Keratinocyte (primary cell): Measurements from ENCODE around the gene PIK3CB. TPM values are rescaled to one million over a fixed set of nuclear protein-coding genes. Genes with fewer than 3 reads are reported as not detected.

Experiments used
- DNase-seq: peaks from one replicate; pipeline ENCODE4 v3.0.0-alpha.2; 2011; ENCODE audit warnings: low read depth, missing footprints, low spot score
- FAIRE-seq: peaks from 2 replicates; lab custom pipeline; 2011; peaks lifted over from hg19 to GRCh38; lab: Jason Lieb, UNC
- H2AFZ ChIP-seq: 2 replicates; pipeline ENCODE4 v1.6.0; 2012; ENCODE audit warnings: low read length, control low read depth, inconsistent platforms; ENCODE audit not compliant: control insufficient read depth
- H3K27ac ChIP-seq: 2 replicates; pipeline ENCODE4 v1.5.1; 2011; ENCODE audit warnings: low read length; ENCODE audit not compliant: control insufficient read depth, insufficient read depth
- H3K27me3 ChIP-seq: 3 replicates; pipeline ENCODE4 v1.6.0; 2011; ENCODE audit warnings: low read length; ENCODE audit not compliant: control insufficient read depth, insufficient read depth; ENCODE audit errors: extremely low read depth
- H3K36me3 ChIP-seq, 2 experiments: 2 replicates in 1 of 2; 3 replicates in 1 of 2; pipeline ENCODE4 v1.5.1; 2011; ENCODE audit warnings: low read length in 2 of 2, mild to moderate bottlenecking in 1 of 2; ENCODE audit not compliant: control insufficient read depth in 2 of 2, insufficient read depth in 2 of 2; ENCODE audit errors: extremely low read depth in 1 of 2
- H3K4me1 ChIP-seq: 3 replicates; pipeline ENCODE4 v1.5.1; 2011; ENCODE audit warnings: low read length; ENCODE audit not compliant: control insufficient read depth, insufficient read depth; ENCODE audit errors: extremely low read depth
- H3K4me2 ChIP-seq: 3 replicates; pipeline ENCODE4 v1.6.0; 2011; ENCODE audit warnings: low read depth, low read length; ENCODE audit not compliant: control insufficient read depth, insufficient read depth; ENCODE audit errors: extremely low read depth
- H3K4me3 ChIP-seq, 3 experiments: fragments of 200-600 bp in 1 of 3; sonication (generic) in 1 of 3; 2 replicates in 2 of 3; 3 replicates in 1 of 3; pipeline ENCODE4 v1.5.1; 2011 to 2016; ENCODE audit warnings: low read length in 3 of 3, mild to moderate bottlenecking in 3 of 3, control low read depth in 2 of 3, inconsistent platforms in 1 of 3, low read depth in 1 of 3, mixed read lengths in 1 of 3, mixed run types in 1 of 3, moderate library complexity in 1 of 3; ENCODE audit not compliant: control insufficient read depth in 2 of 3, insufficient read depth in 2 of 3; ENCODE audit errors: extremely low read depth in 1 of 3
- H3K79me2 ChIP-seq: 2 replicates; pipeline ENCODE4 v1.6.0; 2012; ENCODE audit warnings: low read length; ENCODE audit not compliant: control insufficient read depth, insufficient read depth
- H3K9ac ChIP-seq: 3 replicates; pipeline ENCODE4 v1.6.0; 2011; ENCODE audit warnings: low read length; ENCODE audit not compliant: control insufficient read depth, insufficient read depth; ENCODE audit errors: extremely low read depth
- H3K9me1 ChIP-seq: 3 replicates; pipeline ENCODE4 v1.6.0; 2011; ENCODE audit warnings: low read length; ENCODE audit not compliant: control insufficient read depth, insufficient read depth; ENCODE audit errors: extremely low read depth
- H3K9me3 ChIP-seq: 2 replicates; pipeline ENCODE4 v1.5.1; 2012; ENCODE audit warnings: low read depth, low read length; ENCODE audit not compliant: control insufficient read depth
- H4K20me1 ChIP-seq: 3 replicates; pipeline ENCODE4 v1.6.0; 2011; ENCODE audit warnings: low read length; ENCODE audit not compliant: control insufficient read depth, insufficient read depth; ENCODE audit errors: extremely low read depth
- EZH2 ChIP-seq: IDR thresholded peaks from one replicate; pipeline ENCODE4 v1.6.1; 2012; ENCODE audit warnings: inconsistent platforms, mild to moderate bottlenecking, low read length, moderate library complexity
- dilution Hi-C: fragments of 300-500 bp; cut with MboI; formaldehyde crosslinking; loops from one replicate; pipeline ENCODE4 v1.7.0; 2020; ENCODE audit warnings: low sequenced_read_pairs; ENCODE audit not compliant: extremely low pct_ligation_motif_present
- polyA plus RNA-seq, 5 experiments: library from polyadenylated mRNA; depleted of rRNA in 3 of 5; stranded (reverse) in 3 of 5; stranded (forward) in 1 of 5; unstranded in 1 of 5; fragments of >200 nt; gene quantifications; 1 replicate in 1 of 5; 2 replicates in 3 of 5; 3 replicates in 1 of 5; pipeline versions ENCODE4 v1.2.1 to v1.2.3, GENCODE V29; 2011 to 2012; ENCODE audit warnings: missing spikeins in 2 of 5, low read depth in 1 of 5, low replicate concordance in 1 of 5
- TF ChIP-seq, protein P1 (sequence below), 3 experiments: IDR thresholded peaks in 1 of 3; conservative IDR thresholded peaks in 1 of 3; optimal IDR thresholded peaks in 1 of 3; 2 replicates in 2 of 3; 3 replicates in 1 of 3; pipeline versions ENCODE3 to v1.5.1; 2011; ENCODE audit warnings: low read length in 3 of 3, mild to moderate bottlenecking in 3 of 3, moderate library complexity in 2 of 3, control low read depth in 1 of 3, inconsistent platforms in 1 of 3; ENCODE audit not compliant: insufficient read depth in 2 of 3; ENCODE audit errors: extremely low read depth in 1 of 3

Gene PIK3CB
- polyA plus RNA-seq, 1 donor (not counting 4 experiments of a cell fraction or from before 2014, with no cell fraction given): 19.9 TPM

DNA sequence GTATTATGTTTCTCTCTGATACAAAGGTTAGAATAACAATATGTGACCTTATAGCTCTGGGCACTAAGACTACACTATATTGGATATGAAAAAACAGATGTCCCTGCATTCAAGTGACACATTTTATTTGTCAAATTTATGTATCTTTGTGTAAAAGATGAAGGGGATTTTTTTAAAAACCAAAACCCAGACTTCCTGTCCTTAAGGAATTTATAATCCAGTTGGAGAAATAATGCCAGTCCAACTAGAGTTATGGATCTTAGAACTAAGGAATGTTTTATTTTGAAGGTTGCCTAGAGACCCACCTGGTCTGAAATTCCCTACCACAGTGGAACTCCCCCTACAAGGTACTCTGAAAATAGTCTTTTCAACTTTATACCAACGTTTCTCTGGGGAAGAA lies 33.3 kb upstream of the PIK3CB start:
- TF ChIP-seq EZH2: no peak
- TF ChIP-seq, protein P1, sequence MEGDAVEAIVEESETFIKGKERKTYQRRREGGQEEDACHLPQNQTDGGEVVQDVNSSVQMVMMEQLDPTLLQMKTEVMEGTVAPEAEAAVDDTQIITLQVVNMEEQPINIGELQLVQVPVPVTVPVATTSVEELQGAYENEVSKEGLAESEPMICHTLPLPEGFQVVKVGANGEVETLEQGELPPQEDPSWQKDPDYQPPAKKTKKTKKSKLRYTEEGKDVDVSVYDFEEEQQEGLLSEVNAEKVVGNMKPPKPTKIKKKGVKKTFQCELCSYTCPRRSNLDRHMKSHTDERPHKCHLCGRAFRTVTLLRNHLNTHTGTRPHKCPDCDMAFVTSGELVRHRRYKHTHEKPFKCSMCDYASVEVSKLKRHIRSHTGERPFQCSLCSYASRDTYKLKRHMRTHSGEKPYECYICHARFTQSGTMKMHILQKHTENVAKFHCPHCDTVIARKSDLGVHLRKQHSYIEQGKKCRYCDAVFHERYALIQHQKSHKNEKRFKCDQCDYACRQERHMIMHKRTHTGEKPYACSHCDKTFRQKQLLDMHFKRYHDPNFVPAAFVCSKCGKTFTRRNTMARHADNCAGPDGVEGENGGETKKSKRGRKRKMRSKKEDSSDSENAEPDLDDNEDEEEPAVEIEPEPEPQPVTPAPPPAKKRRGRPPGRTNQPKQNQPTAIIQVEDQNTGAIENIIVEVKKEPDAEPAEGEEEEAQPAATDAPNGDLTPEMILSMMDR (optimal IDR thresholded peaks at IDR 0.05 in 1 of 3, IDR thresholded peaks at IDR 0.05 in 1 of 3, conservative IDR thresholded peaks at IDR 0.05 in 1 of 3; ENCODE audit: extremely low read depth in 1 of 3, insufficient read depth in 2 of 3, low read length in 3 of 3): no peak
- Histone ChIP-seq H3K9ac (no peak overlapping the region), H2AFZ (no peak overlapping the region), H3K9me3 (no peaks in the 10 kb centered on the region), H3K9me1 (no peaks in the 10 kb centered on the region), H3K27ac (no peak overlapping the region), H3K4me2 (no peak overlapping the region), H3K79me2 (no peaks in the 10 kb centered on the region), H3K36me3 (no peaks in the 10 kb centered on the region), H3K27me3 (no peaks in the 10 kb centered on the region), H3K4me1 (peaks cover 10% of the 10 kb centered on the region), H4K20me1 (no peaks in the 10 kb centered on the region), H3K4me3 (no peak overlapping the region)
- DNase-seq: no peak
- FAIRE-seq: no peak
- dilution Hi-C loops: no loop called here

DNA sequence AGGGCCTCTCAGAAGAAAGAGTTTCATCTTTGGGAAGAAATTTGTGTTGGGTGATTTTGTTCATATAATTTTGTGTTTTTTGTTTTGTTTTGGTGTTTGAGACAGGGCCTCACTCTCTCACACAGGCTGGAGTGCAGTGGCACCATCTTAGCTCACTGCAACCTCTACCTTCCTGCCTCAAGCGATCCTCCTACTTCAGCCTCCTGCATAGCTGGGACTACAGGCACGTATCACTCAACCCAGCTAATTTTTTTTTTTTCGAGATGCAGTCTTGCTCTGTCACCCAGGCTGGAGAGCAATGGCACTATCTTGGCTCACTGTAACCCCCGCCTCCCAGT lies 29.0 kb upstream of the PIK3CB start:
- no peaks in the 10 kb centered on the region for H4K20me1 ChIP-seq
- no peaks in the 10 kb centered on the region for H3K9me1 ChIP-seq
- H3K27me3 ChIP-seq: no peaks in the 10 kb centered on the region
- H2AFZ ChIP-seq: peak overlapping the region; percentile 62
- no peak for DNase-seq
- no peak for TF ChIP-seq EZH2
- TF ChIP-seq, protein P1 (optimal IDR thresholded peaks at IDR 0.05 in 1 of 3, IDR thresholded peaks at IDR 0.05 in 1 of 3, conservative IDR thresholded peaks at IDR 0.05 in 1 of 3; ENCODE audit: extremely low read depth in 1 of 3, insufficient read depth in 2 of 3, low read length in 3 of 3): no peak
- peak overlapping the region; percentile 77 for H3K9ac ChIP-seq
- H3K4me2 ChIP-seq: peak overlapping the region; percentile 66
- dilution Hi-C loops: no loop called here
- no peaks in the 10 kb centered on the region for H3K9me3 ChIP-seq
- H3K4me1 ChIP-seq: peaks cover 23% of the 10 kb centered on the region
- peak overlapping the region; percentile 94 for H3K27ac ChIP-seq
- no peak for FAIRE-seq
- peak overlapping the region in 1 of 3 experiments; percentile 11 for H3K4me3 ChIP-seq
- no peaks in the 10 kb centered on the region for H3K79me2 ChIP-seq
- H3K36me3 ChIP-seq: no peaks in the 10 kb centered on the region
